Liver (tissue), 9 donors: Measurements from ENCODE around the gene IL1RAPL1. TPM values are rescaled to one million over a fixed set of nuclear protein-coding genes. Genes with fewer than 3 reads are reported as not detected.

ENCODE experiments used
- DNase-seq: peaks from one replicate; pipeline ENCODE4 v3.0.0-alpha.2; 2017; ENCODE audit warnings: low spot score
- H3K27ac ChIP-seq, 2 donors: one replicate each; pipeline ENCODE4 v1.7.0; 2013; ENCODE audit warnings: inconsistent platforms in 2 of 2, low read length in 2 of 2, control low read depth in 1 of 2, low read depth in 1 of 2, mild to moderate bottlenecking in 1 of 2
- H3K27me3 ChIP-seq, 4 donors: one replicate each; pipeline versions ENCODE4 v1.6.1 to v1.7.0; 2013; ENCODE audit warnings: low read length in 3 of 4, inconsistent platforms in 1 of 4, mild to moderate bottlenecking in 1 of 4, moderate library complexity in 1 of 4; ENCODE audit not compliant: control insufficient read depth in 4 of 4, insufficient read depth in 4 of 4
- H3K36me3 ChIP-seq, 4 donors: one replicate each; pipeline versions ENCODE4 v1.6.1 to v1.7.0; 2013; ENCODE audit warnings: low read length in 3 of 4, mild to moderate bottlenecking in 3 of 4, low read depth in 1 of 4, moderate library complexity in 1 of 4; ENCODE audit not compliant: control insufficient read depth in 4 of 4, insufficient read depth in 3 of 4
- H3K4me1 ChIP-seq, 4 donors: one replicate each; pipeline versions ENCODE4 v1.6.1 to v1.7.0; 2013; ENCODE audit warnings: low read length in 3 of 4, mild to moderate bottlenecking in 3 of 4, moderate library complexity in 1 of 4; ENCODE audit not compliant: control insufficient read depth in 4 of 4, insufficient read depth in 4 of 4
- H3K4me3 ChIP-seq, 3 donors: one replicate each; pipeline versions ENCODE4 v1.6.1 to v1.7.0; 2013; ENCODE audit warnings: low read length in 3 of 3, control low read depth in 1 of 3, low read depth in 1 of 3, mild to moderate bottlenecking in 1 of 3
- H3K9ac ChIP-seq, 2 donors: one replicate each; pipeline ENCODE4 v1.7.0; 2013; ENCODE audit warnings: low read length in 2 of 2, mild to moderate bottlenecking in 2 of 2, moderate library complexity in 2 of 2, control low read depth in 1 of 2, low read depth in 1 of 2
- H3K9me3 ChIP-seq, 4 donors: one replicate each; pipeline versions ENCODE4 v1.6.1 to v1.7.0; 2013; ENCODE audit warnings: low read length in 3 of 4; ENCODE audit not compliant: control insufficient read depth in 4 of 4
- ATF3 ChIP-seq: IDR thresholded peaks from 2 replicates; pipeline ENCODE4 v1.6.1; 2016; ENCODE audit warnings: antibody characterized with exemption
- CTCF ChIP-seq: fragments of 150-350 bp; IDR thresholded peaks from 2 replicates; pipeline ENCODE4 v1.5.1; 2017; ENCODE audit warnings: improper control_type of control experiment, low read depth, low read length; ENCODE audit not compliant: missing input control
- EGR1 ChIP-seq, 2 donors: IDR thresholded peaks; 2 replicates each; pipeline ENCODE4 v1.6.1; 2016 to 2018; ENCODE audit warnings: antibody characterized with exemption in 2 of 2, low read depth in 2 of 2
- FOXA1 ChIP-seq: IDR thresholded peaks from 2 replicates; pipeline ENCODE4 v1.6.1; 2016; ENCODE audit warnings: antibody characterized with exemption
- FOXA2 ChIP-seq: IDR thresholded peaks from 2 replicates; pipeline ENCODE4 v1.6.1; 2016; ENCODE audit warnings: antibody characterized with exemption
- GABPA ChIP-seq, 2 donors: IDR thresholded peaks in 1 of 2; conservative IDR thresholded peaks in 1 of 2; 2 replicates each; pipeline ENCODE4 v1.6.1; 2016; ENCODE audit warnings: antibody characterized with exemption in 2 of 2, mild to moderate bottlenecking in 1 of 2, moderate library complexity in 1 of 2
- HNF4A ChIP-seq, 2 donors: conservative IDR thresholded peaks; 2 replicates each; pipeline ENCODE4 v1.6.1; 2016; ENCODE audit warnings: antibody characterized with exemption in 2 of 2, mild to moderate bottlenecking in 2 of 2
- HNF4G ChIP-seq: IDR thresholded peaks from 2 replicates; pipeline ENCODE4 v1.6.1; 2016; ENCODE audit warnings: antibody characterized with exemption
- JUND ChIP-seq, 2 donors: IDR thresholded peaks; 2 replicates each; pipeline ENCODE4 v1.6.1; 2016; ENCODE audit warnings: antibody characterized with exemption in 2 of 2
- MAX ChIP-seq: IDR thresholded peaks from 2 replicates; pipeline ENCODE4 v1.6.1; 2016; ENCODE audit warnings: antibody characterized with exemption
- NR2F2 ChIP-seq: IDR thresholded peaks from 2 replicates; pipeline ENCODE4 v1.6.1; 2016; ENCODE audit warnings: antibody characterized with exemption
- RAD21 ChIP-seq, 2 donors: IDR thresholded peaks; 2 replicates each; pipeline ENCODE4 v1.6.1; 2016; ENCODE audit warnings: antibody characterized with exemption in 2 of 2, mild to moderate bottlenecking in 2 of 2
- REST ChIP-seq: IDR thresholded peaks from 2 replicates; pipeline ENCODE4 v1.6.1; 2016; ENCODE audit warnings: antibody characterized with exemption, mild to moderate bottlenecking
- RXRA ChIP-seq, 2 donors: IDR thresholded peaks; 2 replicates each; pipeline ENCODE4 v1.6.1; 2017 to 2018; ENCODE audit warnings: antibody characterized with exemption in 2 of 2, mild to moderate bottlenecking in 1 of 2
- SP1 ChIP-seq: IDR thresholded peaks from 2 replicates; pipeline ENCODE4 v1.6.1; 2018; ENCODE audit warnings: antibody characterized with exemption, mild to moderate bottlenecking
- TAF1 ChIP-seq: conservative IDR thresholded peaks from 2 replicates; pipeline ENCODE4 v1.6.1; 2016; ENCODE audit warnings: antibody characterized with exemption, mild to moderate bottlenecking
- YY1 ChIP-seq: IDR thresholded peaks from 2 replicates; pipeline ENCODE4 v1.6.1; 2016; ENCODE audit warnings: antibody characterized with exemption, mild to moderate bottlenecking
- ZBTB33 ChIP-seq: IDR thresholded peaks from 2 replicates; pipeline ENCODE4 v1.6.1; 2016; ENCODE audit warnings: antibody characterized with exemption
- WGBS: extraction: QIAGEN DNeasy Blood & Tissue Kit; methylation state at CpG from one replicate; pipeline ENCODE4 v1.1.7; 2013; 5-methylcytosine and 5-hydroxymethylcytosine counted together
- polyA plus RNA-seq, 2 donors: library from polyadenylated mRNA; stranded (reverse) in 1 of 2; unstranded in 1 of 2; fragments of 200-250 nt in 1 of 2; fragments of >200 nt in 1 of 2; fragmentation: Nextera tagmentation in 1 of 2; extraction: Ambion mirVana in 1 of 2; gene quantifications; one replicate each; pipeline versions ENCODE4 v1.2.1 to v1.2.3, GENCODE V29; 2013 to 2015
- total RNA-seq, 2 donors: library from RNA; depleted of rRNA; stranded (reverse); fragments of >200 nt; gene quantifications; one replicate each; pipeline ENCODE4 v1.2.3, GENCODE V29; 2014
- donor health status: healthy.
- donor health status: healthy.
- donor health status: healthy.
- donor health status: healthy.
- donor health status: healthy.

IL1RAPL1 gene
- total and polyA plus RNA-seq, 4 donors: 0.08 to 0.33 TPM; not detected in 2

GRCh38 chrX:29913647-29914046 is 1326.4 kb downstream of the IL1RAPL1 start (continued):
- TF ChIP-seq REST: no peak
- no peak for TF ChIP-seq NR2F2
- no peak for TF ChIP-seq FOXA2
- TF ChIP-seq ATF3: no peak

GRCh38 chrX:29922607-29923006 is 1335.4 kb downstream of the IL1RAPL1 start:
- no peak overlapping the region for H3K9ac ChIP-seq
- H3K27ac ChIP-seq: no peak overlapping the region
- H3K27me3 ChIP-seq: no peaks in the 10 kb centered on the region
- no peaks in the 10 kb centered on the region for H3K4me1 ChIP-seq
- 76% methylated on average over 1 of the region's 1 CpG for WGBS
- no peak overlapping the region for H3K4me3 ChIP-seq
- H3K36me3 ChIP-seq: no peaks in the 10 kb centered on the region
- H3K9me3 ChIP-seq: no peaks in the 10 kb centered on the region
- TF ChIP-seq MAX: no peak
- no peak for TF ChIP-seq EGR1 (IDR thresholded peaks at IDR 0.05; ENCODE audit: low read depth in 2 of 2)
- TF ChIP-seq REST: no peak
- no peak for TF ChIP-seq ZBTB33
- TF ChIP-seq FOXA1: no peak
- TF ChIP-seq RXRA (IDR thresholded peaks at IDR 0.05): no peak
- no peak for TF ChIP-seq YY1
- no peak for TF ChIP-seq FOXA2
- no peak for TF ChIP-seq HNF4G
- no peak for TF ChIP-seq JUND (IDR thresholded peaks at IDR 0.05)
- no peak for TF ChIP-seq ATF3
- no peak for TF ChIP-seq NR2F2
- no peak for TF ChIP-seq RAD21 (IDR thresholded peaks at IDR 0.05)
- TF ChIP-seq GABPA (IDR thresholded peaks at IDR 0.05 in 1 of 2, conservative IDR thresholded peaks at IDR 0.05 in 1 of 2): no peak
- no peak for TF ChIP-seq CTCF
- no peak for TF ChIP-seq TAF1
- TF ChIP-seq SP1: no peak
- TF ChIP-seq HNF4A (conservative IDR thresholded peaks at IDR 0.05): no peak
- no peak for DNase-seq
